Stimulated activated CD4-positive, alpha-beta T cell treated with anti-CD3 and anti-CD28 coated beads, Interleukin-1b, Interleukin-23, amount 100 ng/mL, for 1 hour (primary cell): ENCODE results near the gene SEPTIN8.
A peak's percentile ranks its signal among the peaks of the same experiment; 100 is the strongest.

Experiments
- DNase-seq, 2 donors: peaks; one replicate each; pipeline ENCODE4 v3.0.0-alpha.2; 2020; ENCODE audit warnings: low read depth in 2 of 2

SEPTIN8 gene

GRCh38 chr5:132777209-132778069 lies at the start of gene SEPTIN8:
TSS of gene SEPTIN8 (minus strand) at chr5:132777239. CDS start at chr5:132777137, 102 bp downstream.
- DNase-seq, result peak in 1 of 2 donors; percentile 10

- DNase-seq, result no peak
Observed at GRCh38 chr5:132826424-132827082, 49.5 kb upstream of the SEPTIN8 start.

- no peak for DNase-seq
Observed at GRCh38 chr5:132825834-132826391, 48.9 kb upstream of the SEPTIN8 start.

GRCh38 chr5:132825033-132825833 lies 48.2 kb upstream of the SEPTIN8 start:
- no peak for DNase-seq

GRCh38 chr5:132824426-132824825 lies 47.4 kb upstream of the SEPTIN8 start:
- DNase-seq, result no peak

GRCh38 chr5:132823481-132824050 lies 46.5 kb upstream of the SEPTIN8 start:
- no peak for DNase-seq

GRCh38 chr5:132822650-132823480 lies 45.8 kb upstream of the SEPTIN8 start:
- DNase-seq, result no peak

- DNase-seq, result no peak
Observed at GRCh38 chr5:132821791-132822190, 44.8 kb upstream of the SEPTIN8 start.

- DNase-seq, result no peak
Observed at GRCh38 chr5:132821350-132821749, 44.3 kb upstream of the SEPTIN8 start.

GRCh38 chr5:132820162-132820754 lies 43.2 kb upstream of the SEPTIN8 start:
- peak; percentile 71 to 77 for DNase-seq

GRCh38 chr5:132819468-132819867 lies 42.4 kb upstream of the SEPTIN8 start:
- DNase-seq, result no peak

- no peak for DNase-seq
Observed at GRCh38 chr5:132817011-132817410, 40.0 kb upstream of the SEPTIN8 start.

- DNase-seq, result no peak
Observed at GRCh38 chr5:132816554-132816953, 39.5 kb upstream of the SEPTIN8 start.

- no peak for DNase-seq
Observed at GRCh38 chr5:132816083-132816482, 39.0 kb upstream of the SEPTIN8 start.

- DNase-seq, result no peak
Observed at GRCh38 chr5:132815454-132815853, 38.4 kb upstream of the SEPTIN8 start.

- no peak for DNase-seq
Observed at GRCh38 chr5:132814503-132815294, 37.7 kb upstream of the SEPTIN8 start.

GRCh38 chr5:132813599-132814502 lies 36.8 kb upstream of the SEPTIN8 start:
- no peak for DNase-seq
